NAMALWA (cell line): ENCODE results near the gene BCL2.
A peak's percentile ranks its signal among the peaks of the same experiment; 100 is the strongest.

Experiments used
- DNase-seq: peaks from one replicate; pipeline ENCODE4 v3.0.0-alpha.2; 2015; ENCODE audit warnings: low spot score

The BCL2 gene

DNA sequence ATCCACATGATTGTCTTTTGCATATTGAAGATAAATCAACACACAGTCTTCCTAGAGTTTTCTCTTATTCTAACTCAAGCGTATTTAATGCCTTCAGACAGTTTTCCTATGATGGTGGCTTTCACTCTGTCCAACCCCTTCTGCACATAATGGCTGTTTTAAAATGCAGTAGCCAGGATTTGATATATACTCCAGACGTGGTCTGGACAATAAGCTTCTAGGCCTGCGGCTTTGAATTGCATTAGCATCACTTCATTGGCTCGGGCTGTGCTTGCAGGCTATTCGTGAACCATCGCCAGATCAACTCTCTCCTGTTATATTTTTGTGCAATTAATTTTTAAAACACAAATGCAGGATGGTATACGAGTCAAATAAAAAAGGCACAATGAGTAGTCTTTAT, 235.3 kb downstream of the BCL2 start:
- no peak for DNase-seq

DNA sequence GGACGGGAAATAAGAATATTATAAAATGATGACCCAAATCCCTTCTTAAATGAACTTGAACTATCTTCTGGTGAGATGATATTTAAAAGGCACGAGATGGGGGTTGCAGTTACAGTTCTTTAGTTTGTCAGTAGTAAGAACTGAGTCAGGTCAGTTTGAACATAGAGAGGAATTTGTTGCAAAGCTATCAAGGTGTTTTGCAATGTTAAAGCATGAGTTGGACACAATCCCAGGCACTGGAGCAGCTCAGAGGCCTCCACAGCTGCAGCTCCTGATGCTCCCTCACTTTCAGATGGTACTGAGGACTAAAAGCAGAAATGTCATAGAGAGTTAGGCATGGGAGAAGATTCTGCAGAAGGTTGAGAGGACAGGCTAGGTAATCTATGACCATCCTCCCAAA, 236.0 kb downstream of the BCL2 start:
- no peak for DNase-seq

DNA sequence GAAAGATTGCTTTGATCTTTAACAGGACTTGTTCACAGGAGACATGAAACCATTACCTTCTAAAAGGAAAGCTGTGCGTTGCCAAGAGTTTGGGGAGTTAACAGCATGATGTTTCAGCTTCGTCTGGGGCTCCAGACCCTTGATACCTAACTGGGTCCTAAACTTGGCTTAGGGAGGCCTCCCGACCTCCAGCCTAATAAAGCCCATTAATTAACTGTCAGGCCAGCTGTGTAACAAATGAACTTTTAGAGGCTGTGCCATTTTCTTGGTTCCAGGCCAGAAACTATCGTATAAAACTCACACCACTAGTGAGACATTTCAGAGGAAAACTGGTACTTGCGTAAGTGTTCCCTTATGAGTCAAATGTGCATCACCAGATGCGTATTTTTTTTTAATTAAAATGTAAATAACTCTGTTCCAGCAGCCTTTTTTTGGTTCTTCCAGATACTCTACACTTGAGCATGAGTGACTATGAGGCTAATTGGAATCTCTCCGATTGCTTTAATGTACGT, 236.5 kb downstream of the BCL2 start:
- DNase-seq, result no peak

DNA sequence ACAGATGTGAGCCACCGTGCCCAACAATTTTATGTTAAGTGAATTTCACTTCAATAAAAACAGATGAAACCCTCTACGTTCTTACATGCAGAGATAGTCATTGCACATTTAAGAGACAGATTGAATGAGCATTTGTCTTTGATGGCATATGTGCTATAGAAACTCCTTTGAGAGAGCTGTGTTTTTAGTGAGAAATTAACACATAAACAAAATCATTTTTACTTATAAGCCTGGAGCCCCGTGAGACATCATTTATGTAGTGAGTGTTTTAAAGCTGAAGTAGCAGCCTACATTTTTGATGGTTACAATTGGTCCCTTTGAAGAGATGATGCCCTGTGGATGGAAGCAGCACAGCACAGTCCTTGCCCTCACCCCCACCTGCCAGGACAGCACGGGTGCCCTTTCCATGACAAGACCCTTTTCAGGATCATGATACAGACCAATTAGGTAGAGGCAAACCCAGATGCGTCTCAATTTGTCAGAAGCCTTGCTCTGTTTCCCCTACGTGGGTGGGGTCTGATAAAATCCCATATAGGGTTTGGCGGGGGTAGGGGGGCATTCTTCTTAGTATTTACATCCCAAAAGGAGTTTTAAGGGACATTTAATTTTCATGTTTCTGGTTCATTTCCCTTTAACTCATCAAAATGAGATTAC, 237.1 kb downstream of the BCL2 start:
- DNase-seq, result no peak

DNA sequence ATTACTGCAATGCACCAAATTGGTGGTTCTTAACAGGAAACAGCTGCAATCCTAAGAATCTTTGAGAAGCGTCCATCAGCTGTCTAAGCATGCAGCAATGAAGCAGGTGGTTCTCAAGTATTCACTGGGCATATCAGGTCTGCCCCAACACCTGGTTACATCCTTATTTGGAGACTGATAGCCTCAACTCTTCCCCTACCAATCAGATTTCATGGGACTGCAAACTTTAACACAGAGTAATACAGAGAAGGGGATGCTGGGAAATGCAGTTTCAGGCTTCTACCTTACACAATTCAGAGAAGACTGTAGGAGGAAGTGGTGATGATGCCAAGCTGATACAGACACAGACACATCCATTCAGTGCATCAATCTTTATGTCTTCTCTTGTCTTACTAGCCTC, 240.5 kb downstream of the BCL2 start:
- peak; percentile 70 for DNase-seq

DNA sequence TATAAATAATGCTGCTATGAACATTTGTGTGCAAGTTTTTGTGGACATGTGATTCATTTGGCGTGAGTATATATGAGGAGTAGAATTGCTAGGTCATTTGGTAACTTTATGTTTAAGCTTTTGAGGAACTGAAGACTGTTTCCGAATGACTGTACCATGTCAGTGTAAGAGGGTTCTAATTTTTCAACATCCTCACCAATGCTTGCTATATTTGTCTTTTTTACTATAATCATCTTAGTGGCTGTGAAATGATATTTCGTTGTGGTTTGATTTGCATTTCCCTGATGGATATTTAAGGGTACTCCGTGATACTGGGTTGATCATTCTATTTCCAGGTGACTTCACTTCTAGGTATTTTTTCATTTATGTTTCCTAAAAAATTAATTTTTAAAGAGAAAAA, 241.1 kb downstream of the BCL2 start:
- peak; percentile 22 for DNase-seq

DNA sequence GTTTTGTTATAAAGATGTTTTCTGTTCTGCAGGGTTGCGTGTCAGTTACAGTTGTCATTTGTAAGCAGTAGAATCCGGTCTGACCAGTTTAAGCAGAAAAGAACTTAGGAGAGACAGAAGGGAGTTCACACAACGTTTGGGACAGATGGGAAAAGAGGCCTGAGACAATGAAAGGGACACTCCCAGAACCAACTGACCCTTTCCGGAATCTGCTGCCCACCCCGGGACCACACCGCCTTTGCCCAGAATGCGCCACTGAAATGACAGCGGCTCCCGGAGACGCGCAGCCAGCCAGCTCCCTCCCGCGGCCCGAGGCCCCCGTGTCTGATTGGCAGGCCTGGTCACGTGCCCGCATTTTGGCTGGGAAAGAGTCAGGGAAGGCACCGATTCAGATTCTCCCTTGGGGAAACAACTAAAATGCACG, 244.6 kb downstream of the BCL2 start:
- DNase-seq, result peak; percentile 43

DNA sequence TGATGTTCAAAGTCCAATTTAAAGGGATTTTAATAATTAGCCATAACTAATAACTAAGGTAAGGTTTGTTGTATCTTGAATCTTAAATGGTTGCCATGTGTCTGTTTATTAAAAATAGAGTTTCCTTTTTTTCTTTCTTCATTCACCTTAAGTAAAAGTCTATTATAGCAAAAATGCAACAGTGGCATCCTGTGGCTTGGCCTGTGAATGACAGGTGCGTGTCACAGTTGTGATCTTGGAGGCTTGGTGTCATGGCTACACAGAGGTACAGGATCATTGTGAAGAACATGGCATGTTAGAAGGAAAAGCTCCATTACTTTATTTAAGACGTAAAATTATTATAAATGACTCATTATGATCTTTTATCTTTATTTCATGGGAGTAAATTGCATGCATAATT, 246.1 kb downstream of the BCL2 start:
- peak; percentile 57 for DNase-seq
